Endothelial cell (in vitro differentiated cells): Measurements from ENCODE around the gene CNOT4. TPM values are rescaled to one million over a fixed set of nuclear protein-coding genes. Genes with fewer than 3 reads are reported as not detected.

Experiments used
- DNase-seq: peaks from one replicate; pipeline ENCODE4 v3.0.0; 2021; ENCODE audit warnings: low spot score
- H3K27ac Mint-ChIP-seq: one replicate; pipeline ENCODE4 v1.8.0; 2021; ENCODE audit warnings: mixed read lengths, inconsistent platforms; ENCODE audit not compliant: unreplicated experiment
- H3K27me3 Mint-ChIP-seq: one replicate; pipeline ENCODE4 v1.8.0; 2021; ENCODE audit warnings: mild to moderate bottlenecking, moderate library complexity, mixed read lengths, inconsistent platforms; ENCODE audit not compliant: unreplicated experiment
- H3K36me3 Mint-ChIP-seq: one replicate; pipeline ENCODE4 v1.8.0; 2021; ENCODE audit warnings: mild to moderate bottlenecking, low read depth, mixed read lengths, inconsistent platforms; ENCODE audit not compliant: unreplicated experiment
- H3K4me1 Mint-ChIP-seq: one replicate; pipeline ENCODE4 v1.8.0; 2021; ENCODE audit warnings: mild to moderate bottlenecking, mixed read lengths, inconsistent platforms; ENCODE audit not compliant: unreplicated experiment
- H3K4me3 Mint-ChIP-seq: one replicate; pipeline ENCODE4 v1.8.0; 2021; ENCODE audit warnings: mild to moderate bottlenecking, mixed read lengths, inconsistent platforms; ENCODE audit not compliant: unreplicated experiment
- H3K9me3 Mint-ChIP-seq: one replicate; pipeline ENCODE4 v1.8.0; 2021; ENCODE audit warnings: mixed read lengths, inconsistent platforms; ENCODE audit not compliant: unreplicated experiment
- total RNA-seq: library from RNA; stranded (reverse); fragmentation: NEBNext Ultra II Directional; extraction: Animal tissue kit (Norgen Biotek cat#: 25700); gene quantifications from one replicate; pipeline ENCODE4 v1.2.1, GENCODE V29; 2021; ENCODE audit not compliant: unreplicated experiment
- TF ChIP-seq, protein P1 (sequence below): fragments of 200-600 bp; sonication (generic); IDR thresholded peaks from one replicate; pipeline ENCODE4 v1.5.0; 2021; ENCODE audit warnings: antibody characterized with exemption; ENCODE audit not compliant: unreplicated experiment

Gene CNOT4
- total RNA-seq, 1 donor from 2014 or later, result 22.7 TPM

GRCh38 chr7:135463908-135464307 lies 46.0 kb downstream of the CNOT4 start:
- Mint-ChIP-seq H3K4me3 (no peak overlapping the region), H3K27me3 (no peaks in the 10 kb centered on the region), H3K9me3 (no peaks in the 10 kb centered on the region), H3K27ac (no peak overlapping the region), H3K36me3 (no peaks in the 10 kb centered on the region), H3K4me1 (peaks cover 15% of the 10 kb centered on the region)
- TF ChIP-seq, protein P1, sequence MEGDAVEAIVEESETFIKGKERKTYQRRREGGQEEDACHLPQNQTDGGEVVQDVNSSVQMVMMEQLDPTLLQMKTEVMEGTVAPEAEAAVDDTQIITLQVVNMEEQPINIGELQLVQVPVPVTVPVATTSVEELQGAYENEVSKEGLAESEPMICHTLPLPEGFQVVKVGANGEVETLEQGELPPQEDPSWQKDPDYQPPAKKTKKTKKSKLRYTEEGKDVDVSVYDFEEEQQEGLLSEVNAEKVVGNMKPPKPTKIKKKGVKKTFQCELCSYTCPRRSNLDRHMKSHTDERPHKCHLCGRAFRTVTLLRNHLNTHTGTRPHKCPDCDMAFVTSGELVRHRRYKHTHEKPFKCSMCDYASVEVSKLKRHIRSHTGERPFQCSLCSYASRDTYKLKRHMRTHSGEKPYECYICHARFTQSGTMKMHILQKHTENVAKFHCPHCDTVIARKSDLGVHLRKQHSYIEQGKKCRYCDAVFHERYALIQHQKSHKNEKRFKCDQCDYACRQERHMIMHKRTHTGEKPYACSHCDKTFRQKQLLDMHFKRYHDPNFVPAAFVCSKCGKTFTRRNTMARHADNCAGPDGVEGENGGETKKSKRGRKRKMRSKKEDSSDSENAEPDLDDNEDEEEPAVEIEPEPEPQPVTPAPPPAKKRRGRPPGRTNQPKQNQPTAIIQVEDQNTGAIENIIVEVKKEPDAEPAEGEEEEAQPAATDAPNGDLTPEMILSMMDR, result no peak
- DNase-seq, result no peak

- no peak for DNase-seq
- H3K27ac Mint-ChIP-seq, result no peak overlapping the region
- H3K36me3 Mint-ChIP-seq, result no peaks in the 10 kb centered on the region
- peaks cover 19% of the 10 kb centered on the region for H3K4me1 Mint-ChIP-seq
- TF ChIP-seq, protein P1, result no peak
- no peaks in the 10 kb centered on the region for H3K9me3 Mint-ChIP-seq
- no peak overlapping the region for H3K4me3 Mint-ChIP-seq
- no peaks in the 10 kb centered on the region for H3K27me3 Mint-ChIP-seq
Measured at GRCh38 chr7:135459951-135460567, 49.8 kb downstream of the CNOT4 start.

GRCh38 chr7:135459076-135459475 lies 50.8 kb downstream of the CNOT4 start:
- no peak for DNase-seq

DNA sequence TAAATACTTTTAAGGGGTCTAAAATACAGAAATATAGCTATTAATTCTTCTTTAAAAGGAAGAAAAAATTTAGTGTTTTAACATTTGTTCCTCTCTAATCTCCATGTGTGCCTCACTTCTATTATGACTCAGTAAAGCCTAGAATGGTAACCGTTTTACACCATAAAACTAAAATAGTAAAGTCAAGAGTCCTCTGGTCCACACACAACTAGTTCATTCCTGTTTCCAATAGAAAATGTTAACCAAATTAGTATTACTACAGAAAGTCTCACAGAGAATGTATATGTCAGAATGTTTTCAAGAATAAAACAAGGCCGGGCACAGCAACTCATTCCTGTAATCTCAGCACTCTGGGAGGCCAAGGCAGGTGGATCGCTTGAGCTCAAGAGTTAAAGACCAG lies 55.8 kb downstream of the CNOT4 start:
- TF ChIP-seq, protein P1, result no peak
- DNase-seq, result no peak
- H3K9me3 Mint-ChIP-seq, result no peaks in the 10 kb centered on the region
- H3K27ac Mint-ChIP-seq, result no peak overlapping the region
- H3K27me3 Mint-ChIP-seq, result peaks cover 1% of the 10 kb centered on the region
- no peak overlapping the region for H3K4me3 Mint-ChIP-seq
- no peaks in the 10 kb centered on the region for H3K36me3 Mint-ChIP-seq
- peaks cover 9% of the 10 kb centered on the region for H3K4me1 Mint-ChIP-seq

More at GRCh38 chr7:135459076-135459475, 50.8 kb downstream of the CNOT4 start:
- Mint-ChIP-seq H3K36me3 (no peaks in the 10 kb centered on the region), H3K27ac (peak overlapping the region; percentile 9), H3K4me1 (peaks cover 23% of the 10 kb centered on the region), H3K4me3 (no peak overlapping the region), H3K9me3 (no peaks in the 10 kb centered on the region), H3K27me3 (no peaks in the 10 kb centered on the region)
- TF ChIP-seq, protein P1, result no peak

- no peaks in the 10 kb centered on the region for H3K36me3 Mint-ChIP-seq
- H3K27ac Mint-ChIP-seq, result no peak overlapping the region
- peaks cover 1% of the 10 kb centered on the region for H3K27me3 Mint-ChIP-seq
- no peak overlapping the region for H3K4me3 Mint-ChIP-seq
- DNase-seq, result no peak
- TF ChIP-seq, protein P1, result no peak
- no peaks in the 10 kb centered on the region for H3K9me3 Mint-ChIP-seq
- peaks cover 7% of the 10 kb centered on the region for H3K4me1 Mint-ChIP-seq
Measured at GRCh38 chr7:135449436-135449835, 60.5 kb downstream of the CNOT4 start.
